SK-N-SH treated with all-trans-retinoic acid at 6 μM for 48 hours (cell line): ENCODE data around the gene EPHB3.

Experiments
- TOX ChIP-seq: fragments of 250-450 bp; sonication (Bioruptor Pico); IDR thresholded peaks from 2 replicates; pipeline ENCODE4 v1.8.0; 2021; ENCODE audit warnings: mild to moderate bottlenecking, moderate library complexity, borderline replicate concordance
- ZFP30 ChIP-seq: fragments of 450-650 bp; formaldehyde crosslinking; IDR thresholded peaks from 2 replicates; pipeline ENCODE4 v1.5.0; 2022; ENCODE audit warnings: mild to moderate bottlenecking, moderate library complexity

- TF ChIP-seq TOX (CRISPR knock-in tag) (no peak), ZFP30 (CRISPR knock-in tag) (no peak)
Observed at GRCh38 chr3:184526088-184526433, 35.5 kb upstream of the EPHB3 start.
